HepG2 (cell line): ENCODE data around the gene HMGN4. TPM values are rescaled to one million over a fixed set of nuclear protein-coding genes. Genes with fewer than 3 reads are reported as not detected.
A peak's percentile ranks its signal among the peaks of the same experiment; 100 is the strongest.

Experiments
- DMAP1 ChIP-seq: IDR thresholded peaks from 2 replicates; pipeline ENCODE4 v1.6.1; 2016
- HNF1A ChIP-seq, 2 experiments: sonication (generic) in 1 of 2; formaldehyde crosslinking in 1 of 2; IDR thresholded peaks; 2 replicates each; pipeline versions ENCODE4 v1.4.0 to v1.6.1; 2016 to 2020; ENCODE audit warnings: borderline replicate concordance in 1 of 2, low read depth in 1 of 2, mild to moderate bottlenecking in 1 of 2, missing genetic modification reagents in 1 of 2
- HOXA9 ChIP-seq: sonication (generic); formaldehyde crosslinking; IDR thresholded peaks from 2 replicates; pipeline ENCODE4 v1.8.1; 2022; ENCODE audit warnings: missing genetic modification reagents, mild to moderate bottlenecking, moderate library complexity, borderline replicate concordance
- RFXANK ChIP-seq: IDR thresholded peaks from 2 replicates; pipeline ENCODE4 v1.6.1; 2016
- SNAI1 ChIP-seq: sonication (generic); formaldehyde crosslinking; IDR thresholded peaks from 2 replicates; pipeline ENCODE4 v1.5.0; 2020; ENCODE audit warnings: mild to moderate bottlenecking, missing genetic modification reagents, borderline replicate concordance
- SP140L ChIP-seq: sonication (generic); formaldehyde crosslinking; IDR thresholded peaks from 2 replicates; pipeline ENCODE4 v1.4.0; 2020; ENCODE audit warnings: missing genetic modification reagents, borderline replicate concordance
- TFE3 ChIP-seq: IDR thresholded peaks from 2 replicates; pipeline ENCODE4 v1.6.1; 2016
- ZBTB33 ChIP-seq: sonication (generic); formaldehyde crosslinking; IDR thresholded peaks from 2 replicates; pipeline ENCODE4 v1.4.0; 2020; ENCODE audit warnings: missing genetic modification reagents
- ZKSCAN8 ChIP-seq: IDR thresholded peaks from 2 replicates; pipeline ENCODE4 v1.6.1; 2016; ENCODE audit warnings: borderline replicate concordance, missing genetic modification reagents, missing compliant biosample characterization
- ZNF354B ChIP-seq: sonication (generic); formaldehyde crosslinking; IDR thresholded peaks from 2 replicates; pipeline ENCODE4 v1.8.0; 2022; ENCODE audit warnings: mild to moderate bottlenecking, missing genetic modification reagents
- ZNF446 ChIP-seq: sonication (generic); formaldehyde crosslinking; IDR thresholded peaks from 2 replicates; pipeline ENCODE4 v1.5.0; 2020; ENCODE audit warnings: mild to moderate bottlenecking, missing genetic modification reagents
- polyA plus RNA-seq, 8 experiments: library from polyadenylated mRNA; depleted of rRNA in 3 of 8; stranded (reverse) in 7 of 8; unstranded in 1 of 8; fragments of >200 nt; fragmentation: Illumina TruSeq in 4 of 8; extraction: Trizol in 4 of 8; gene quantifications; 2 replicates each; pipeline versions ENCODE4 v1.2.1 to v1.2.3, GENCODE V29; 2011 to 2016; ENCODE audit warnings: low read depth in 4 of 8, missing spikeins in 1 of 8, mixed read lengths in 1 of 8; ENCODE audit not compliant: insufficient read depth in 1 of 8
- total RNA-seq, 5 experiments: library from RNA; depleted of rRNA; stranded (reverse); fragments of >200 nt; fragmentation: Illumina TruSeq; extraction: Trizol; gene quantifications; 2 replicates each; pipeline ENCODE4 v1.2.3, GENCODE V29; 2016; ENCODE audit warnings: low read depth in 1 of 5
- TF ChIP-seq, protein P1 (sequence below): sonication (generic); formaldehyde crosslinking; IDR thresholded peaks from 2 replicates; pipeline ENCODE4 v1.5.1; 2020; ENCODE audit warnings: missing genetic modification reagents, mild to moderate bottlenecking, borderline replicate concordance
- TF ChIP-seq, protein P2 (sequence below): sonication (generic); formaldehyde crosslinking; IDR thresholded peaks from 2 replicates; pipeline ENCODE4 v1.5.1; 2020; ENCODE audit warnings: mild to moderate bottlenecking, moderate library complexity, missing genetic modification reagents
- TF ChIP-seq, protein P3 (sequence below): sonication (generic); formaldehyde crosslinking; IDR thresholded peaks from 2 replicates; pipeline ENCODE4 v1.4.0; 2020; ENCODE audit warnings: missing genetic modification reagents

The HMGN4 gene
- total and polyA plus RNA-seq, 2 of the 13 experiments (the other 11 are each of a cell fraction or from before 2014, with no cell fraction given), result 39.9 to 52.1 TPM

DNA sequence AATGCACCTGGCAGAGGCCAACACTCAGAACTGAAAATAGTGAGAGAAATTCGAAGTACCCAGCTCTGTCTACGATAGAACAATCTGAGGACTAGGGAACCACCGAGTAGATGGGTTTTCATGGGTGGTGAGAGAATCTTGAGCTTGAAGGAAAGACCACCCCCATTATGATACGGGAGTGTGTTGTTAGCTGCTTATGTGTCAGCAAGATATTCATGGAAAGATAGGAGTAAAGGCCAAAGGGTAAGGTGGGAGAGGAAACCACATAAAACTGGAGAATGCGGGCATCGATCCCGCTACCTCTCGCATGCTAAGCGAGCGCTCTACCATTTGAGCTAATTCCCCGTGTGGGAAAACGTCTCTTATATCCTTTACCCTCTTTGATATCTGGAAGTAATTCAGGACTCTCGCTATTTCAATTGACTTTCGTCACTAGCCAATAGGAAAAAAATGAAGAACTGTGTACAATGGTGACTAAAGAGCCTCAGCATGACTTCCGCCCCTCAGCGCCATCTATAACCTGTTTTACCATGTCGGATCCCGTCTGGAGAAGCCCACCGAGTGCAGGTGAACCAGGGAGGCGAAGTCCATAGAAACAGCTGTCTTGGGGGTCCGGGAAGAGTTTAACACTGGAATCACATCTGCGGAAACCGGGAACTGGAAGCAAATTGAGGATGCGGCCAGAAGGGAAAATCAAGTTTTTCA lies 33.6 kb downstream of the HMGN4 start (continued):
- TF ChIP-seq ZBTB33 (CRISPR knock-in tag) (0 out of 2 replicates have a peak, but pooled peaks have one; percentile 27), ZNF354B (CRISPR knock-in tag) (no peak), ZNF446 (CRISPR knock-in tag) (no peak), RFXANK (CRISPR knock-in tag) (peak; percentile 91; the same call in 1 of the 2 replicates), ZKSCAN8 (CRISPR knock-in tag) (peak; percentile 95), HNF1A (IDR thresholded peaks at IDR 0.05; ENCODE audit: low read depth) (peak; percentile 67; the same call in 1 of the 2 replicates), HNF1A (CRISPR knock-in tag; IDR thresholded peaks at IDR 0.05; ENCODE audit: borderline replicate concordance) (peak; percentile 69; the same call in 1 of the 2 replicates), DMAP1 (CRISPR knock-in tag) (peak; percentile 62; the same call in 1 of the 2 replicates), HOXA9 (no peak), SP140L (peak; percentile 77; the same call in 1 of the 2 replicates), SNAI1 (no peak), TFE3 (CRISPR knock-in tag) (peak; percentile 57; the same call in 1 of the 2 replicates)
- TF ChIP-seq, protein P1, sequence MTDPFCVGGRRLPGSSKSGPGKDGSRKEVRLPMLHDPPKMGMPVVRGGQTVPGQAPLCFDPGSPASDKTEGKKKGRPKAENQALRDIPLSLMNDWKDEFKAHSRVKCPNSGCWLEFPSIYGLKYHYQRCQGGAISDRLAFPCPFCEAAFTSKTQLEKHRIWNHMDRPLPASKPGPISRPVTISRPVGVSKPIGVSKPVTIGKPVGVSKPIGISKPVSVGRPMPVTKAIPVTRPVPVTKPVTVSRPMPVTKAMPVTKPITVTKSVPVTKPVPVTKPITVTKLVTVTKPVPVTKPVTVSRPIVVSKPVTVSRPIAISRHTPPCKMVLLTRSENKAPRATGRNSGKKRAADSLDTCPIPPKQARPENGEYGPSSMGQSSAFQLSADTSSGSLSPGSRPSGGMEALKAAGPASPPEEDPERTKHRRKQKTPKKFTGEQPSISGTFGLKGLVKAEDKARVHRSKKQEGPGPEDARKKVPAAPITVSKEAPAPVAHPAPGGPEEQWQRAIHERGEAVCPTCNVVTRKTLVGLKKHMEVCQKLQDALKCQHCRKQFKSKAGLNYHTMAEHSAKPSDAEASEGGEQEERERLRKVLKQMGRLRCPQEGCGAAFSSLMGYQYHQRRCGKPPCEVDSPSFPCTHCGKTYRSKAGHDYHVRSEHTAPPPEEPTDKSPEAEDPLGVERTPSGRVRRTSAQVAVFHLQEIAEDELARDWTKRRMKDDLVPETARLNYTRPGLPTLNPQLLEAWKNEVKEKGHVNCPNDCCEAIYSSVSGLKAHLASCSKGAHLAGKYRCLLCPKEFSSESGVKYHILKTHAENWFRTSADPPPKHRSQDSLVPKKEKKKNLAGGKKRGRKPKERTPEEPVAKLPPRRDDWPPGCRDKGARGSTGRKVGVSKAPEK, result no peak
- TF ChIP-seq, protein P2, sequence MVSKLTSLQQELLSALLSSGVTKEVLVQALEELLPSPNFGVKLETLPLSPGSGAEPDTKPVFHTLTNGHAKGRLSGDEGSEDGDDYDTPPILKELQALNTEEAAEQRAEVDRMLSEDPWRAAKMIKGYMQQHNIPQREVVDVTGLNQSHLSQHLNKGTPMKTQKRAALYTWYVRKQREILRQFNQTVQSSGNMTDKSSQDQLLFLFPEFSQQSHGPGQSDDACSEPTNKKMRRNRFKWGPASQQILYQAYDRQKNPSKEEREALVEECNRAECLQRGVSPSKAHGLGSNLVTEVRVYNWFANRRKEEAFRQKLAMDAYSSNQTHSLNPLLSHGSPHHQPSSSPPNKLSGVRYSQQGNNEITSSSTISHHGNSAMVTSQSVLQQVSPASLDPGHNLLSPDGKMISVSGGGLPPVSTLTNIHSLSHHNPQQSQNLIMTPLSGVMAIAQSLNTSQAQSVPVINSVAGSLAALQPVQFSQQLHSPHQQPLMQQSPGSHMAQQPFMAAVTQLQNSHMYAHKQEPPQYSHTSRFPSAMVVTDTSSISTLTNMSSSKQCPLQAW, result peak; percentile 83
- TF ChIP-seq, protein P3, sequence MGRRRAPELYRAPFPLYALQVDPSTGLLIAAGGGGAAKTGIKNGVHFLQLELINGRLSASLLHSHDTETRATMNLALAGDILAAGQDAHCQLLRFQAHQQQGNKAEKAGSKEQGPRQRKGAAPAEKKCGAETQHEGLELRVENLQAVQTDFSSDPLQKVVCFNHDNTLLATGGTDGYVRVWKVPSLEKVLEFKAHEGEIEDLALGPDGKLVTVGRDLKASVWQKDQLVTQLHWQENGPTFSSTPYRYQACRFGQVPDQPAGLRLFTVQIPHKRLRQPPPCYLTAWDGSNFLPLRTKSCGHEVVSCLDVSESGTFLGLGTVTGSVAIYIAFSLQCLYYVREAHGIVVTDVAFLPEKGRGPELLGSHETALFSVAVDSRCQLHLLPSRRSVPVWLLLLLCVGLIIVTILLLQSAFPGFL (CRISPR knock-in tag), result no peak
